DOHH2 (cell line): ENCODE data around the gene IL23R.

Source experiments
- EZH2phosphoT487 ChIP-seq: fragments of 200-600 bp; sonication (generic); IDR thresholded peaks from 2 replicates; pipeline ENCODE4 v1.6.1; 2017; ENCODE audit warnings: borderline replicate concordance, mild to moderate bottlenecking, antibody characterized with exemption, low read length, moderate library complexity, mixed read lengths
- TF ChIP-seq, protein P1 (sequence below): fragments of 200-600 bp; sonication (generic); IDR thresholded peaks from one replicate; pipeline ENCODE4 v1.5.1; 2014; ENCODE audit warnings: antibody characterized with exemption, mild to moderate bottlenecking, low read depth, low read length; ENCODE audit not compliant: poor library complexity, severe bottlenecking

DNA sequence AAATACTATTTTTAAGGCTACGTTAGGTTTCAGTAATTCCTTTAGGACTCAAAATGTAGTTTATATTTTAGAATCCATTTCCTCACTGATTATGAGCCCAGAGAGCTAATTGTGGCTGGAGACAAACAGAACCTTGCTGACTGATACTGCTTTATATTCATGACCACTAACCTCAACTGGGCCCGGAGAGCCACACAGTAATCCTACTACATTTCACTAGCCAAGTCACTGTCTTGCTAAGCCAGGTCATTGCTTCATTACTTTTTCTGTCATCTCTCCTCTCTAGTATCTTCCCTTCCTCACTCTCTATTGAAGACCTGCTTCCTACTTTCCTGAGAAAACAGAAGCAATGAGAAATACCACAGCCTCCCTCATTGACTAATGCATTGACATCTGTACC lies 24.7 kb downstream of the IL23R start:
- TF ChIP-seq, protein P1, sequence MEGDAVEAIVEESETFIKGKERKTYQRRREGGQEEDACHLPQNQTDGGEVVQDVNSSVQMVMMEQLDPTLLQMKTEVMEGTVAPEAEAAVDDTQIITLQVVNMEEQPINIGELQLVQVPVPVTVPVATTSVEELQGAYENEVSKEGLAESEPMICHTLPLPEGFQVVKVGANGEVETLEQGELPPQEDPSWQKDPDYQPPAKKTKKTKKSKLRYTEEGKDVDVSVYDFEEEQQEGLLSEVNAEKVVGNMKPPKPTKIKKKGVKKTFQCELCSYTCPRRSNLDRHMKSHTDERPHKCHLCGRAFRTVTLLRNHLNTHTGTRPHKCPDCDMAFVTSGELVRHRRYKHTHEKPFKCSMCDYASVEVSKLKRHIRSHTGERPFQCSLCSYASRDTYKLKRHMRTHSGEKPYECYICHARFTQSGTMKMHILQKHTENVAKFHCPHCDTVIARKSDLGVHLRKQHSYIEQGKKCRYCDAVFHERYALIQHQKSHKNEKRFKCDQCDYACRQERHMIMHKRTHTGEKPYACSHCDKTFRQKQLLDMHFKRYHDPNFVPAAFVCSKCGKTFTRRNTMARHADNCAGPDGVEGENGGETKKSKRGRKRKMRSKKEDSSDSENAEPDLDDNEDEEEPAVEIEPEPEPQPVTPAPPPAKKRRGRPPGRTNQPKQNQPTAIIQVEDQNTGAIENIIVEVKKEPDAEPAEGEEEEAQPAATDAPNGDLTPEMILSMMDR: no peak
- no peak for TF ChIP-seq EZH2phosphoT487
